ENCODE results near the gene NRP2.

The NRP2 gene

GRCh38 chr2:205682239-205682970, at the start of gene NRP2:
TSS of gene NRP2 (plus strand) at chr2:205682501. CDS start at chr2:205683291, 790 bp downstream.
- peak; percentile 26 for DNase-seq

DNA sequence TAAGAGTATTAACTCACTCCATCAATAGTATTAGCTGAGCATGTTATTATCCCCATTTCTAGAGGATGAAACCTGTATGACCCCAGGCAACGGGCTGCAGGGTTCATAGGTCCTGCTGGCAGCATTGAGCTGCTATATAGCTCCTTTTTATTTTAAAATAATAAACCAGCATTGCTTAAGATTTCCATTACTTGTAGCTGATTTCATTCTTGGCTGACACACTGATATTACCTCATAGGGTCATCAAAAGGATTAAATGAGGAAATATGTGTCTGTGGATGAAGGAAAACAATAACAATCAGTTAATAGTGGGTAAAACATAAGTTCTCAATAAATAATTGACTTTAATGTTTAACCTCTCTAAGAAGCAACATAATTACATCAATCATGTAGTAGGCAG, 48.3 kb upstream of the NRP2 start:
- DNase-seq = no peak

DNA sequence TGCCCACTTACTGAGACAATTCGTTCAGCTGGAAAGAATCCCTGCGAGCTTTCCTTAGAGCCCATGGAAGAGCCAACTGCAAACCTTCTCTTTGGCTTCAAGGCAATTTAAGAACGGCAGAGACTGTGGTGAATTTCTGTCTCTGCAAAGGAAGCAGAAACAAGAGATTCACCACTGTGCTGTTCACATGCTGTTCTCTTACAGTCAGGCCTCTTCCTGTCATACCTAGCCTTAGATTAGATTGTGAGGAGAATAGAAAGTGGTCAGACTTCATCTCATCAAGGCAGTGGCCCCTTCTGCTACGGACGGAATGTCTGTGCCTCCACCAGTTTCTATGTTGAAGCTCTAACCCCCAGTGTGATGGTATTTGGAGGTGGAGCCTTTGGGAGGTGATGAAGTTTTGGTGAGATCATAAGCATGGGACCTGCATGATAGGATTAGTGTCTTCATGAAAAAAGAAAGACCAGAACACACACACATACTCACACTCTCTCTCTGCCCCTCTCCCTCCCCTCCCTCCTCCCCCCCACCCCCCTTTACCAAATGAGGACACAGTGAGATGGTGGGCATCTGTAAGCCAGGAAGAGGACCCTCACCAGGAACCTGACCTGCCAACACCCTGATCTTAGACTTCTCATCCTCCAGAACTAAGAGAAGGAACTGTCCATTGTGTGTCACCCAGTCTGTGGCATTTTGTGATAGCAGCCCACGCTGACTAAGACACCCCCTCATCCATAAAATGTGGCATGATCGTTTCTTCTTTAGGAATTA, 45.6 kb upstream of the NRP2 start:
- no peak for DNase-seq

GRCh38 chr2:205637320-205637602, 45.0 kb upstream of the NRP2 start:
- no peak for DNase-seq

- no peak for DNase-seq
Measured at GRCh38 chr2:205637779-205638503, 44.4 kb upstream of the NRP2 start.

- DNase-seq = no peak
Measured at GRCh38 chr2:205640716-205641115, 41.6 kb upstream of the NRP2 start.

- no peak for DNase-seq
Measured at GRCh38 chr2:205642599-205643356, 39.5 kb upstream of the NRP2 start.

DNA sequence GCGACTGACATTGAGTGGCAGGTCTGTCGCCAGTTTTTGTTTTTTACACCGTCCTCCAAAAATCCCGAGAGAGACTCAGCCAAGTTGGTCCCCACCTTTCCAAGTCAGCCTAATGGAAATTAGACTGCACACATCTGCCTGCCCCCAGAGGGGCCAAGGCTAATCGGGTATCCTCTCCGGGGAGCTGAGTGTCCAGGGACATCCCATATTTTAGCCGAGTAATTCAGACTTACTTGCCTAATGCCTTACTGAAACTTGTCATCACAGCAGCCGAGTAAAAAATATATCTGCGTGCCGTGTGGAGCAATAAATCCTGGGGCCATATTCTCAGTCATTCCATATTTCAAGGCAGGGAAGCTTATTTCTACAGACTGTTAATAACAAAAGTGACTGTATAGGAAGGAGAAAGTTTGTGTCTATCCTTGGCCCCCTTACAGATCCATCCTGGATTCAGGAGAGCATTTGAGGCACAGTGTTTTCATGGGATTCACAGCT, 38.9 kb upstream of the NRP2 start:
- no peak for DNase-seq

DNA sequence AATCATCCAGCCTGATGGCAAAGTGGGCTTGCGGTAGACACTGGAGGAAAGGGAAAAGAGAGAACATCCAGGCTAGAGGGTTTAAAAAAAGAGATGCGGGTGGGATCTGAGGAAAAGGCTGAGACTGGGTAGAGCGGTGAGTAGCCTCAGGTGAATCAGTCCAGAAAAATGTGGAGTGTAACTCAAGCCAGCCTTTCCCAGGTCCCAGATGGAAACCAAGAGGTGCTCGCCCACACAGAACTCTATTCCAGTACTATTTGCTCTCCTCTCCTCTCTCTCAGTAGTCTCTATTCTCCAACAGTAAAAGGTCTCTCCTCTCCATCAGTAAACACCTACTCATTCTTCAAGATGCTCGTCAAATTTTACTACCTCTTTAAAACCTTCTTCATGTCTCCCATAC, 38.3 kb upstream of the NRP2 start:
- DNase-seq = no peak

DNA sequence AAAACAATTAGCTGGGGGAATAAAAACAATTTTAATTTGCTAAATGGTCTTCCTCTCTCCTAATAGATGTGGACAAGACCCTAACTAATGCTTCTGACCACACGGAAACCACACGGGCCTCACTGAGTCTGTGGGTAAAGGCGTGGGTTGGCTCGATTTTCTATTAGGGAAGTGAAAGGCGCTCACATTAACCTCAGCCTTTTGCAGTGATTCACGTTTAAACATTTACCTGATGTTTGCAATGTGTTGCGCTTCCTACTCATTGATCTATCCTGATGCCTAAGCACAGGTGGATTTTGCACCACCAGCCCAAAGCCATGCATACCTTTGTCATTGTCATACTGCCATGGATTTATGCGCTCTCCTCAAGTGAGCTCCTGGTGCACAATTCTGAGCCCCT, 35.6 kb upstream of the NRP2 start:
- DNase-seq = no peak

GRCh38 chr2:205650450-205650849, 31.9 kb upstream of the NRP2 start:
- no peak for DNase-seq

DNA sequence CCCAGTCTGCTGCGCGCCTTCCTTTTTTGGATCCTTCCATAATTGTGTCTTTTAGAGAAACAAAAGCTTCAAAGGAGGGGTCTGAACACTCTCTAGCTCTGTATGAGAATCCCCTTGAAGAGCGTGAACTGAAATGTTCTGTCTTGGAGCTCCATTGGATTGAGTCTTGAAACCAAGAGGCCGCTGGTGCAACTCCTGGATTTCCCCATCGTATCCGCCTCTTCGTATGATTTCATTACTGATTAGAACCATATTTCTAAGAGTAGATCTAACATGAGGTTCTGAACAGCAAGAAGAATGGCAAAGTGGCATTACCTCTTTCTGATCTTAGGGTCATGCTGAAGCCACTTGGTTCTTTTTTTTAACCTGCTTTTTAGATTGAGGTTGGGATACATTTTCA, 31.4 kb upstream of the NRP2 start:
- DNase-seq = no peak

DNA sequence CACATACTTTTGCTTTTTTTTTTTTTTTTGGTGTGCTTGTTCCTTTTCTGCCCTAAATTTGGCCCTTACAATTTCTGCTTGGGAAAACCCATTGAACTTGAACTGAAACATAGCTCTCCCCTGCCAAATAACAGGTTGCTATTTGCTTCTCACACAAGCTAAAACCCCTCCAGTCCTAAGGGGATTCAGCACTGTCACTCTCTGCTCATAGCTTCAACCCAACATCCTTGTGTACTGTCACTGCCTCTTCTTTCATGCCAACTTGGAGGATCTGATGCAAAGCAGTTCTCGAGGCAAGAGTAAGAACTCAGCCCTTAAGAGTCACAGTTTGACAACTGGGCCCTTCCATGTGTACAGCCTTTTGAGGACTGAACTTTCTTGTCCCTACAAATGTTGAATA, 30.6 kb upstream of the NRP2 start:
- no peak for DNase-seq

- no peak for DNase-seq
Measured at GRCh38 chr2:205654878-205655605, 27.3 kb upstream of the NRP2 start.

DNA sequence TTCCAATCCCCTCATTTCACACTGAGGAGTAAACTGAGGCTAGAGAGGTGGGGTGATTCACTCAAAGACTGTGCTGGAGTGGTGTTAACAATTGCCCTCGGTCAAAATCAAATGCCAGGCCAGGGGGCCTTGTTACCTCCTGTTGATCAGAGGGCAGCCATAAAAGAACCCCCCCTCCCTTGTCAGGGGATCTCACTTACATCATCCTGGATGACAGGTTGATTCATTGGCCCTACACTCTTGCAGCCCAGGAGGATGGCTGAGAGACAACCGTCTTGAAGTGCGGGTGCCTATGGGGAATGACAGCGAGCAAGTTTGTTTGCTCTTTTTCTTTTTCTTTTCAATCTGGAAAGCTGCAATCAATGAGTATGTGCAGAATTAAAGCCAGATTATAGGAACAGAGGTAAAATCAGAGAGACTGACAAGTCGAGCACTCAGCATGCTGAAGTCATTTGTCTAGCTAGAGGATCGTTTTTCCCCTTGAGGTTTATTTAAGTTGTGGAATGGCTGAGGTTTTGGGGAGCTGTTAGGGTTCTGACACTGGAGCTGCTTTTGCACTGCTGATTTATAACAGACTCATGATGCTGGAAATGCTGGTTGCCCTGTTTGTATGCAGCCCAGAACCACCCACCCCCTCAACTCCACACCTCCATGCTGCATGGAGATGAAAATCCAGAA, 26.4 kb upstream of the NRP2 start:
- no peak for DNase-seq

- no peak for DNase-seq
Measured at GRCh38 chr2:205656461-205656860, 25.8 kb upstream of the NRP2 start.

- no peak for DNase-seq
Measured at GRCh38 chr2:205656941-205657340, 25.4 kb upstream of the NRP2 start.

- DNase-seq = no peak
Measured at GRCh38 chr2:205657579-205657978, 24.7 kb upstream of the NRP2 start.

- no peak for DNase-seq
Measured at GRCh38 chr2:205658068-205658467, 24.2 kb upstream of the NRP2 start.

DNA sequence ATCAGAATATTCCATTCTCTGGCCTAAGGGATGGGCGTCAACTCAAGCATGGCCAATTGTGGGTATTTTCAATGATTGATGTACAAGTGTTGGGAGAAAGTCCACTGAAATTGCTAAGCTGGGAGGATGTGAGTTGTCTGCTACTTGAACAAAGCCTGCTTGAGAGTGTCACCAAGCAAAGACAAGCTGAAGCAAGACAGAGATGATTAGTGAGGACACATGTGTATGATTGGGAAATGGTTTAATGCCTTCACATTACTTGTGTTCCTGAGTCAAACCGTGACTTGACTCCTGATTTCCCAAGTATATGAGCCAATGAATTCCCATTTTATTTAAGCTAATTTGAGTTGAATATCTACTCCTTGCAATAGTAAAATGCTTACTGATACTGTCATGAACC, 23.7 kb upstream of the NRP2 start:
- no peak for DNase-seq

DNA sequence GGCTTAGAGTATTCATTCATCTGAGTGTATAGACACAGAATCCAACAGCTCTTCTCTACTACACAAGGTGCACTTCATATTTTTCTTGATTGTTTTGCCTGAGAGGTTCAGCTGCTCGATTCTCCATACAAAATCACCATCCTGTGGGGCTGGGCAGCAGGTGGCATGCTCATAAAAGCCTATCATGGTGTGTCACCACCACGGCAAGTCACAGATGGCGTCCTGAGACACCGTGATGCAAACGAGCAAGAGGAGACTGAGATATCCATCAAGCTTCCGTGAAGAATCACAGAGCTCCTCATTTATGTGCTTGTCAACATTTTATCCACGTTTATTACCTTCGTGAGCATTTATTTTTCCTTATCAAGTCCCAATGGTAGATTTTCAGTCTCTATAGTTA, 22.4 kb upstream of the NRP2 start:
- no peak for DNase-seq
